GM23338 (cell line): Measurements from ENCODE around the gene FAM168A.

Experiments
- CREB1 ChIP-seq: fragments of 250-450 bp; sonication (Bioruptor Pico); IDR thresholded peaks from 2 replicates; pipeline ENCODE4 v1.5.0; 2020; ENCODE audit warnings: low read depth, mild to moderate bottlenecking, moderate library complexity
- CTCF ChIP-seq, 2 experiments: fragments of 200-600 bp in 1 of 2; sonication (generic) in 1 of 2; conservative IDR thresholded peaks; 2 replicates each; pipeline versions ENCODE4 v1.5.1 to v1.6.1; 2016 to 2017; ENCODE audit warnings: antibody characterized with exemption in 2 of 2, low read depth in 2 of 2, mild to moderate bottlenecking in 2 of 2, moderate library complexity in 1 of 2
- EZH2 ChIP-seq: fragments of 200-600 bp; sonication (generic); IDR thresholded peaks from one replicate; pipeline ENCODE4 v1.8.0; 2017; ENCODE audit warnings: antibody characterized with exemption, mild to moderate bottlenecking, low read depth; ENCODE audit not compliant: unreplicated experiment
- JUNB ChIP-seq: IDR thresholded peaks from one replicate; pipeline ENCODE4 v1.6.1; 2016; ENCODE audit warnings: antibody characterized with exemption; ENCODE audit not compliant: unreplicated experiment
- POLR2AphosphoS5 ChIP-seq: IDR thresholded peaks from 2 replicates; pipeline ENCODE4 v1.6.1; 2016; ENCODE audit warnings: antibody characterized with exemption, low read depth
- REST ChIP-seq: IDR thresholded peaks from one replicate; pipeline ENCODE4 v1.6.1; 2018; ENCODE audit warnings: antibody characterized with exemption; ENCODE audit not compliant: unreplicated experiment

- TF ChIP-seq CTCF (conservative IDR thresholded peaks at IDR 0.05; ENCODE audit: low read depth in 2 of 2): no peak
- no peak for TF ChIP-seq EZH2
- no peak for TF ChIP-seq POLR2AphosphoS5
- no peak for TF ChIP-seq JUNB
- TF ChIP-seq CREB1 (CRISPR knock-in tag): no peak
- no peak for TF ChIP-seq REST
These were observed 200.9 kb downstream of the FAM168A start for GRCh38 chr11:73396985-73397384.
